Measurements from ENCODE around the gene TGFBR3. TPM values are rescaled to one million over a fixed set of nuclear protein-coding genes. Genes with fewer than 3 reads are reported as not detected.

Gene TGFBR3
- polyA plus RNA-seq, 3 donors, result 91.8 to 124 (median 95.6) TPM

GRCh38 chr1:91714867-91715381 is 171.0 kb downstream of the TGFBR3 start:
- DNase-seq (ENCODE audit: extremely low read depth in 1 of 11, low read depth in 9 of 11, low spot score in 4 of 11), result no peak

- DNase-seq (ENCODE audit: extremely low read depth in 1 of 11, low read depth in 9 of 11, low spot score in 4 of 11), result no peak
Measured at GRCh38 chr1:91712981-91713841, 172.7 kb downstream of the TGFBR3 start.

GRCh38 chr1:91712393-91712792 is 173.6 kb downstream of the TGFBR3 start:
- DNase-seq (ENCODE audit: extremely low read depth in 1 of 11, low read depth in 9 of 11, low spot score in 4 of 11), result no peak

GRCh38 chr1:91711504-91712247 is 174.3 kb downstream of the TGFBR3 start:
- no peak for DNase-seq (ENCODE audit: extremely low read depth in 1 of 11, low read depth in 9 of 11, low spot score in 4 of 11)

GRCh38 chr1:91710261-91710660 is 175.7 kb downstream of the TGFBR3 start:
- no peak for DNase-seq (ENCODE audit: extremely low read depth in 1 of 11, low read depth in 9 of 11, low spot score in 4 of 11)

- no peak for DNase-seq (ENCODE audit: extremely low read depth in 1 of 11, low read depth in 9 of 11, low spot score in 4 of 11)
Measured at GRCh38 chr1:91708691-91709090, 177.3 kb downstream of the TGFBR3 start.

- DNase-seq (ENCODE audit: extremely low read depth in 1 of 11, low read depth in 9 of 11, low spot score in 4 of 11), result no peak
Measured at GRCh38 chr1:91707890-91708218, 178.1 kb downstream of the TGFBR3 start.

- no peak for DNase-seq (ENCODE audit: extremely low read depth in 1 of 11, low read depth in 9 of 11, low spot score in 4 of 11)
Measured at GRCh38 chr1:91707114-91707889, 178.6 kb downstream of the TGFBR3 start.

- no peak for DNase-seq (ENCODE audit: extremely low read depth in 1 of 11, low read depth in 9 of 11, low spot score in 4 of 11)
Measured at GRCh38 chr1:91706140-91706957, 179.6 kb downstream of the TGFBR3 start.

- no peak for DNase-seq (ENCODE audit: extremely low read depth in 1 of 11, low read depth in 9 of 11, low spot score in 4 of 11)
Measured at GRCh38 chr1:91704746-91705145, 181.2 kb downstream of the TGFBR3 start.

- no peak for DNase-seq (ENCODE audit: extremely low read depth in 1 of 11, low read depth in 9 of 11, low spot score in 4 of 11)
Measured at GRCh38 chr1:91703095-91703494, 182.9 kb downstream of the TGFBR3 start.

- no peak for DNase-seq (ENCODE audit: extremely low read depth in 1 of 11, low read depth in 9 of 11, low spot score in 4 of 11)
Measured at GRCh38 chr1:91701472-91701869, 184.5 kb downstream of the TGFBR3 start.

GRCh38 chr1:91700771-91701471 is 185.0 kb downstream of the TGFBR3 start:
- DNase-seq (ENCODE audit: extremely low read depth in 1 of 11, low read depth in 9 of 11, low spot score in 4 of 11), result no peak

GRCh38 chr1:91700332-91700731 is 185.6 kb downstream of the TGFBR3 start:
- no peak for DNase-seq (ENCODE audit: extremely low read depth in 1 of 11, low read depth in 9 of 11, low spot score in 4 of 11)

- no peak for DNase-seq (ENCODE audit: extremely low read depth in 1 of 11, low read depth in 9 of 11, low spot score in 4 of 11)
Measured at GRCh38 chr1:91699339-91699974, 186.5 kb downstream of the TGFBR3 start.

- no peak for DNase-seq (ENCODE audit: extremely low read depth in 1 of 11, low read depth in 9 of 11, low spot score in 4 of 11)
Measured at GRCh38 chr1:91697861-91698260, 188.1 kb downstream of the TGFBR3 start.

- no peak for DNase-seq (ENCODE audit: extremely low read depth in 1 of 11, low read depth in 9 of 11, low spot score in 4 of 11)
Measured at GRCh38 chr1:91697416-91697815, 188.5 kb downstream of the TGFBR3 start.

GRCh38 chr1:91696321-91696720 is 189.6 kb downstream of the TGFBR3 start:
- no peak for DNase-seq (ENCODE audit: extremely low read depth in 1 of 11, low read depth in 9 of 11, low spot score in 4 of 11)

Measured in renal cortex interstitium (tissue), 11 donors.